ENCODE results near the gene DCTN1.
"Not testable (repeated sequence)": the region's sequence is repeated elsewhere in the genome, so short reads cannot be mapped to it uniquely, and the experiment has no call there.

Gene DCTN1

DNA sequence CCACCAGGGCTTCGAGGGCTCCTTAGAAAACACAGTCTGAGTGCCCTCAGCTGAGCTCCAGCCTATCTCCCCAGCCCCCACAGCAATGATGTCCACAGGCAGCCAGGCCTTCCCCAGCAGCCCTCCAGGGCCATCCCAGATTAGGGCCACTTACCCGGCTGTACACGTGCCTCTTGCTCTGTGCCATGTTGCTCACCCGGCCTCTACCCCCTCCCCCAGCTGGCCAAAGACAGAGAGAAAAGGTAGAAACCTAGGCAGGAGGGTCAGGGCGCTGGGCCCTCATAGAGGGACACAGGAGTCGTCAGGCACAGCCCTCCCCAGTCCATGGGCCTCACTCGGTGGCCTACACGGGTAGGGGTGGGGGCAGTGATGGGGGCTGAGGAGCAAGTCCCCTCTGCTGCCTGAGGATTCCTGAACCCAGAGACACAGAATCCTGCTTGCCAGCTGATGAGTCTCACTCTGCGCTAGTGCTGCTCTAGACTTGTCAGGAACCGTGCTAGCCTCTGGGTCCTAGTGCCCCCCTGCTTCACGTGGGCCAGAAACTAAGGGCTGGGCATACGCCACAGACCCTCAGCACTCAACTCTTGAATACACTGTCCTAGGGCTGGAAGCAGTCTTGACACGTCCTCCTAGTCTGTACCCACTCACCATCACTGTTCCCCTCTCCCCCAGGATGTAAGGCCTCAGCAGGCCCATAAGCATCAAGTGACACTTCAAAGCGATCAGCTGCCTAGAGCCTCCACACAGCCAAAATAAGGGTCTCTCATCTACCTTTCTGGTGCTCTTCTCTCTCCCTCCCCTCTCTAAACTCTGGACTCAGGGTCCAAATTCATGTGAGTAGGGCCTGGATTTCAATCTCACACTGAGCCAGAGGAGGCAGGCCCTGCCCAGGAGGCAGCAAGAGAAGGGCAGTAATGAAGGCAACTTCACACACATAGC, at the start of gene DCTN1:
Gene DCTN1 (minus strand): TSS at position 461 of the 939 bp plus-strand sequence. CDS start 274 bp downstream, at position 187.
- no peak for DNase-seq

DNA sequence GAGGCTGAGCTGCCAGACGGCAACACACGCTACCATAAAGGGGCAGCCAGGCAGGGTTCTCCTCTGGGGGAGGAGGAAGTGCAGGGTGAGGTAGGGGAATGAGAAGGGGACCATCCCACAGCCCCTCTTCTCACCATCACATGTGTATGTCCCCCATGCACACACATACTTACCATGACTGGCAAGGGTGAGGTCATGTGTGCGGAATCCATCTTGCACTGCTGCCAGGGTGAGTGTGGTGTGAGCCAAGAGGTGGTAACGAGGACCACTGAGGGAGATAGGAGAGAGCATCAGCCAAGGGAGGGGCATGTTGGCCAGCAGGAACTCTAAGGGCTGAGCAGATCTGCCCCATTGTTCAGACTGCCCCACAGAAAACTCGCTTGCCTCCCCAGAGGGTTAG, 48.6 kb upstream of the DCTN1 start:
- no peak for DNase-seq

DNA sequence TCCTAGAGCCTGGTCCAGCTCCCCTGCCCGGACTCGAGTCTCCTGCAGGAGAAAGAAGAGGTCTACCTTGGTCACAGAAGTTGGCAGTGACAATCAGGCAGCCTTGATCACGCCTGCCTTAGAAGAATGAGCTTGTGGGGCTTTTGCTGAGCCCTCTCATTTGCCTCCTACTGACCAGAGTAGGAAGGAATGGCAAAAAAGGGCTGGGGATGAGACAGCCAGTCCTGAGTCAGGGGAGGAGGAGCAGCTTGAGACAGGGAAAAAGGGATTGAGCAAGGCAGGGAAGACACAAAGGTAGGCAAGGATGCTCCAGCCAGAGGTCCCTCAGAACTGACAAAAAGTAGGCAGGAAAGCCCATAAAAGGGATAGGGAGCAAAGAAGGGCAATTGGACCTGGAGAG, 47.4 kb upstream of the DCTN1 start:
- no peak for DNase-seq

DNA sequence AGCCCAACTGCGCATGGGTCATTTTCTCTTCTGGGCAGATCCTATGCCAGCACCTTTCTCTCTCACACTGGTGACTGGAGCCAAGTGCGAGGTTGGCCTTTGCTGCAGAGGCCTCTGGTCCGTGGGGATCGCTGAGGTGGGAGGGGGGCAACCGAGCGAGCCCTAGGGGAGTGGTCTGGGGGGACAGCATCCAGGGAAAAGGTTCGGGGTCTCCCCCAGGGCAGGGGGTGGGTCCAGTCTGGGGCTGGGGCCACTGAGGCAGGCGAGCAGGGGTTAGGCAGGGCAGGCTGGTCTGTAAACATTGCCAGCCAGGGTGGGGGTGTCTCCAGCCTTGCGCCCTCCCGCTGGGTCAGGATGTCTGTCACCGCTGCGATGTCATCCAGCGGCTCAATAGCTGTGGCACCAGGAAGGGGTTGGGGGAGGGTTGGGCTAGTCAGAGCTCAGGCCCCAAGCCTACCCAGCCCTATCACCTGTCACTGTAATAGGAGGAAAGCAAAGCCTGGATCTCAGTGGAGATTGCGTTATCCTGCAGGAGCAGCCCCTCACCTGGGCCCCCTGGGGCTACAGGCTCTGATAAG, 46.2 kb upstream of the DCTN1 start:
- DNase-seq: no peak

DNA sequence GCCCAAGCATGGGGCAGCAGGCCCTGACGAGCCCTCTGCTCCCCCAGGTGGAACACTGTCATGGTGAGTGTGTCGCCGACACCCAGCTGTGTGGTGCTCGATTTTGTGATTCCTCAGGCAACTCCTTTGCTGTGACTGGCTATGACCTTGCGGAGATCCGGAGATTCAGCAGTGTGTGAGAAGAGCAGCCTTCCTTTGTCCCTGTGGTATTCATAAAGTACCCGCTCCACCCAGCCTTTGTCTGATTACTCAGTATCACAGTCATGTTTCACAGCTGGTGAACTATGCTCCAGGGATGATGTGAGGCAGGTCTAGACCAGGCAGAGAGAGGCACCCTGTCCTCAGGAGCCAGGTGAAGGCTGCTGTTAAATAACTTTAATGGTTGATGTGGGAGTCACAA, 45.4 kb upstream of the DCTN1 start:
- DNase-seq: no peak

DNA sequence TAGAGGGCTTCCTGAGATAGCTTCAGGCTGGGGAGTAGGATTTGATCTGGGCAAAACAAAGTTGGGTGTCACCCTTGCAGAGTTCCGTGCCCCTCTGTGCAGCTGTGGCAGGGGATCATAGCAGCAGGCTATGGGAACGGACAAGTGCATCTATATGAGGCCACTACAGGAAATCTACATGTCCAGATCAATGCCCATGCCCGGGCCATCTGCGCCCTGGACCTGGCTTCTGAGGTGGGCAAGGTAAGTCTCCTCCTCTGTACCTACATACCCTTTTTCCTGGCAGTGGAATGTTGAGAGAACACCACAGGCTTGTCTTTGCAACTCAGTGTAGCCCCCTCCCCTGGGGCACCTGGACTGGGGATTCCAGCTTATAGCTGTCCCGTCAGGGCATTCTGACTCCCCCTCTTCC, 44.9 kb upstream of the DCTN1 start:
- DNase-seq: no peak

DNA sequence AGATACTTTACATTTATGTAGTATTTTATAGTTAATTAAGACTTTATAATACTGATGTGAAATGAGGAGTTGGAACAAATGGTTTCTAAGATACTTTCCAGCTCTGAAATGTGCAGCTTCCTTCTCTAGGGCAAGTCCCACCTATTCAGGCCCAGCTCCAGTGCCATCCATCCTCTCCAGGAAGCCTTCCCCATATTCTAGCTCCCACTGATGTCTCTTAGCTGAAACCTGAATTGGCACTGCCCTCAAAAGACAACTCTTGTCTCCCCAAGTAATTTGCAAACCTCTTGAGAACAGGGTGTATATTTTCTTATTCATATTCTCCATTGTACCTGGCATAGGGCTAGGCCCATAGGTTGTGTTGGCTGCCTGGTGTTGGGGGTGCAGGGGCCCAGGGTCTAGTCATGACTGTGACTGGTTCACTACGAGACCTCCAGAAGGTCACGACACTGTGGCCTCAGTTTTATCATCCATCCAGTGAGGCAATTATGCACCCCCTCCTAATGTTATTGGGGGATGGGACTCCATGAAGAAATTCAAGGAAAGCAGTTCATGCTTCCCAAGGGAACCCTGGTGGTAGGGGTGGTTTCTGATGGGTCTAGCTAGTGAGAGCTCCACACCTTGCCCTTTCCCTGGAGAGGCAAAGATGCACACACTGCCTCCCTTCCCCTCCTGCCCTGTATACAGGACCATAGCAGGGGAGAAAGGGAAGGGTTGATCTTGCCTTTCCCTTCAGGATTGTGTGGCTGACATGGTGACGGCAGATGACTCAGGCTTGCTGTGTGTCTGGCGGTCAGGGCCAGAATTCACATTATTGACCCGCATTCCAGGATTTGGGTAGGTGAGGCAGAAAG, 44.3 kb upstream of the DCTN1 start:
- DNase-seq: no peak

DNA sequence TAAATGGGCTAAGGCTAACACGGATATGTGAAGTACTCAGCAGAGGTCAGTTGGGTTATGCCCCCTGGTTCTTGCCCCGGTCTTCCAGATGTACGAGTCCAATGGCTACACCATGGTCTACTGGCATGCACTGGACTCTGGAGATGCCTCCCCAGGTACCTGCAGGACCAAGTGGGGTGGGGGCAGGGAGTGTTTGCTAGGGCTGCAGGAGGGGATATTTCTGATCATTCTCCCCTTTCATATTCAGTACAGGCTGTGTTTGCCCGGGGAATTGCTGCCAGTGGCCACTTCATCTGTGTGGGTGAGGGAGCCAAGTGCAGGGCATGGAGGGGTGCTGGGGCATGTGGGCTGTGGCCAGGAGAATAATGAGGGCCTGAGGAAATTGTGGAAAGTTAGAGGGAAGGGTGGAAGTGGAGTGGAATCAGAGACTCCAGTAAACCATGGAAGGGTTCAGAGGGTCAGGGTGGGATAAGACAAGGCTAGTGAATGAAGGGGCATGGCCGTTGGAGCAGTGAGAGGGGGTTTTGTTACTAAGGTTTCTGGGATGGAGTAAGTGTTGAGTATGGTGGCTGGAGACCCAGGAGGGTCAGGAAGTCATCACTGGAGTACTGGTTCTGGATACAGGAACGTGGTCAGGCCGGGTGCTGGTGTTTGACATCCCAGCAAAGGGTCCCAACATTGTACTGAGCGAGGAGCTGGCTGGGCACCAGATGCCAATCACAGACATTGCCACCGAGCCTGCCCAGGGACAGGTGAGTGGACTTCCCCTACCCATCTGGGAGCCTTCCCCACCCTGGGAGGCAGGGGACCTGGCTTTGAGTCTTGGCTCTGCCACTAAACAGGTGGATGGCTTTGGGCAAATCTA, 43.4 kb upstream of the DCTN1 start:
- DNase-seq: no peak

DNA sequence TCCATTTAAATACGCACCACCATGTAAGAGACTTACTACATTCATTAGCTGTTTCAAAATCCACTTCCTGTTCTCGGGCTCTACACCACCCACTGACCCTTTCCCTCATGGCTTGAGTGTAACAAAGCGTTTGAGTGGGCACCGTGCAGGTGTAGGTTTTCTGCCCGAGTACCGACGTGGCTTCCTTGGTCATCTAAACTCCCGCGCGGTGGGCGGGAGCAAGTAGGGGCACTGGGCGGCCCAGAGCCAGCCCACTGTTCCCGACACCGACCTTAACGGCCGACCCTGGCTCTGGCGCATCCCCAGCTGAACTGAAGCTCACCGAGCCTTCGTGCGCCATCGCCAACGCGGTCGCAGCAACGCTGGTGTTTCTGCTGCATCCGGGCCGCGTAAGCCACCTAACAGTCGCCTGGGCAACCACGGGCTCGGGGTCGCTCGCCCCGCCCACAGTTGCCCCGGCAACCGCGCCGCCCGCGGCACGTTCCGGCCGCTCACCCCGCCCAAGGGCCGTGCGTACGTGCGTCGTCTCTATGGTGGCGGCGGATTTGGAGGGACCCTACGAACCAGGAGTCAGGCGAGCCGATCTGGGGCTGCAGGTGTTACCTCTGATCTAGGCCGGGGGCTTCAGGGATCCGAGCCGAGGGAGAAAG, 41.2 kb upstream of the DCTN1 start, which contains the start of the genes C2orf81 and WDR54:
Gene C2orf81 (minus strand): TSS at position 399 of the 650 bp plus-strand sequence. CDS start 59 bp downstream, at position 340.
Gene WDR54 (plus strand): TSS at position 510 of the 650 bp plus-strand sequence. CDS start 424 bp downstream, outside the sequence.
- peak; percentile 75 to 96 (median 86) for DNase-seq

DNA sequence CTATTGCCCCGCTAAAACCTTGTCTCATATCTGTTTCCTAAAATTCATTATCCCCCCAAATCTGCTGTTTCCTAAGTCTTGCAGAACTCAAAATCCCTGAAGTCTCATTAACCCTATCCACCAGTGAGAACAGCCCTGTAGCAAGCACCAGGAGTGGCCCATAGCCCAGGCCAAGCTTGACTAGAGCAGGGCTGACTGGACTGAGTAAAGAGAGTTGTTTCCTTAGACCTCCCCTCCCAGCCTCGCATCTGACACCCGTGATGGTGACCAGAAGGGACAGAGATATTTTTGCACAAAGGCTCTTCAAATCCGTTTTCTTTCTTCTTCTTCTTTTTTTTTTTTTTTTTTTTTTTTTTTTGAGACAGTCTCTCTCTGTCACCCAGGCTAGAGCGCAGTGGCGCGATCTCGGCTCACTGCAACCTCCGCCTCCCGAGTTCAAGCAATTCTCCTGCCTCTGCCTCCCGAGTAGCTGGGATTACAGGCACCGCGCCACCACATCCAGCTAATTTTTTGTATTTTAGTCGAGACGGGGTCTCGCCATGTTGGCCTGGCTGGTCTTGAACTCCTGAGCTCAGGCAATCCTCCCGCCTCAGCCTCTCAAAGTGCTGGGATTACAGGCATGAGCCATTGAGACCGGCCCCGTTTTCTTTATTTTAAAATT, 40.5 kb upstream of the DCTN1 start:
- DNase-seq: not testable (repeated sequence)

DNA sequence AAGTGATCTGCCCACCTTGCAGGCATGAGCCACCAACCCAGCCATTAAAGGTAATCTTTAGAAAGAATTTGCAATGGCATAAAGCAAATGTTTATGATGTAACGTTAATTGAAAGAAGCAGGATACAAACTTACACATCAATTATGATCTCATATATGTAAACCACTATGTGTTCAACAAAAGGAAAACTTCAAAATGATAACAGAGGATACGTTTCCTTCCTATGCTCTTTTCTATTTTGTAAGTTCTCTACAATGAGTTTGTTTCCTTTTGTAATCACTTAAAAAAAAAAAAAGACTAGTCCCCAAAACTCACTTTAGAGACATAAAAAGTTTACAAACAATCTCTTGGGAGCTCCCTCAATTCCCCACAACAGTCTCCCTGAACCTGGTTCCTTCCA, 39.9 kb upstream of the DCTN1 start:
- DNase-seq: no peak

DNA sequence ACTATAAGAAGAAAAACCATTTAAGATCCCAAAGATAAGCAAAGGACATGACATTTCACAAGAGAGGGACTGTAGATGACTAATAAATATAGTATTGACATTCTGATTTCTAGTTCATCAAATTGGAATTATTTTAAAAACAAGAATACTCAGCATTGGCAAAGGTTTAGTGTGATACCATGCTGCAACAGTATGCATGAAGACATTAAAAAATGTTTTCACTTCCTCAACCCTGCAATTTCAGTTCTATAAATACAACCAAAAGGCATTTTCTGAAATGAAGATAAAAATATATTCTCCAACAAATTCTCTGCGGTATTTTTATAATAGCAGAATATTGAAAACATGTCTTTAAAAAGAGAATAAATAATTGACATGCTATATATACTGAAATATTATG, 39.2 kb upstream of the DCTN1 start:
- no peak for DNase-seq

DNA sequence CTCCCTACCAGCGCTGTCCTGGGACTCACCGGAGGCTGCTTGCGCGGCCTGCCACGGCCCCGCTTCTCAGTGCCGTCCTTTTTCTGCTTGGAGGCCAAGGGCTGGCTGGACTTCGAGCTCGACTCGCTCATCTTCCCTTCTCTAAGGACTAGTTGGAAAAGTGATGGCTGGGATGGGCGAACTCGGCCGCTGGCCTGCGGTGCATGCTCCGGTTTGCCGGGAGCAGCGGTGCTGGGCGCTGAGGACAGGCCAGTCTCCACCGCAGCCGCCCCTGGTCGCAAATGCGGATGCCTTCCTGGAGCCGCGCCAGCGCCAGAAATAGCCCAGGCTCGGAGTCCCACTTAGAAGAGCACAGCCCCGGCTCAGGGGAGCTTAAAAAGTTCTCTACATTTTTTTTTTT, 38.2 kb upstream of the DCTN1 start:
- no peak for DNase-seq

DNA sequence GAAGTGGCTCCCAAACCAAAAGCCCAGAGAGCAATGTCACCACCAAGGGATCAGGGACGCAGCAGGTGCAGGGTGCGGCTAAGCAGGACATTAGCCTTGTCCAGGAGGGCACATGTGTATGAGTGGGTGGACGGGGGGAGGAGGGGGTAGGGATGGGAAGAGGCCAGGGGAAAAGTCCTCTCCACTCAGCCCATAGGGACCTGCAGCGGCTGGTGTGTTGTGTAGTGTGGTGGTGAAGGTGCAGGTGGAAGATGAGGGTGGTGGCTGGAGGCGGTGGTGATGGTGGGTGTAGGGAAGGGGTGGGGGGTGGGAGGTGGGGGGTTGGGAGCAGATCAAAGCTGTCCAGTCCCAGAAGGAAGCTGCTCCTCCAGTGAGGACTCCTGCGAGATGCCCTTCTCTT, 37.7 kb upstream of the DCTN1 start:
- no peak for DNase-seq

DNA sequence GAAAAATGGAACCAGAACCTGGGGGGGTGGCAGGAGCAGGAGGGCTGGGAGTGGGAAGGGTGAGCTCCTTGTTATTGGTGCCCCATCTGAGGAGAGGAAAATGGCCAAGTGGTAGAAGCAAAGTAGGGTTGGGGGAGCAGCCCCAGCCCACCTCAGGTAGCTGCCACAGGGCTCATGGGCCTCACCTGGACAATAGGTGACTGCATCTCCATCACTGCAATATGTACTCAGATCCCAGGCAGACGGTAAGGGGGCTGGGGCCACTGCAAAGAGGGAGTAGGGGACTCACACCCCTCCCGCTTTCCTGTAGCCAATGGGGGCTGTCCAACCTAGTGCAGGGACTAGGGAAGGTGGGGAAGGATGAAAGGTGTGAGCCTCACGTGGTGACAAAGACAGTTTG, 37.1 kb upstream of the DCTN1 start:
- no peak for DNase-seq

DNA sequence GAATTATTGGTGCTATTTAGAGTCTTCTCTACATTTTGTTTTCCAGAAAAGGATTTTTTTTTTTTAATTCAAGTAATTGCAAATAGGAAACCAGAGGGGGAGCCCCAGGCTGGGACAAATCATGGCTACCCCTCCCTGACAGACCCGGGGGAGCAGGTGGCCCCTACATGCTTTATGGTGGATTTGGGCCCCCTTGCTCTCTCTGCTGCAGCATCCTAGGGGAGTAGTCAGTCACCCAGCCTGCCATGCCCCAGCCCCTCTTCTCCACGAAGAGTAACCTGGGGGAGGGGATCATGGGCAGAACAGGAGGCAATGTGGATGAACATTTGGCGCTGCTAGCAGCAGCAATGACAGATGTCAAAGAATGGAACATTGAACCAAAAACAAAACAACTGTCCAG, 36.7 kb upstream of the DCTN1 start:
- no peak for DNase-seq

DNA sequence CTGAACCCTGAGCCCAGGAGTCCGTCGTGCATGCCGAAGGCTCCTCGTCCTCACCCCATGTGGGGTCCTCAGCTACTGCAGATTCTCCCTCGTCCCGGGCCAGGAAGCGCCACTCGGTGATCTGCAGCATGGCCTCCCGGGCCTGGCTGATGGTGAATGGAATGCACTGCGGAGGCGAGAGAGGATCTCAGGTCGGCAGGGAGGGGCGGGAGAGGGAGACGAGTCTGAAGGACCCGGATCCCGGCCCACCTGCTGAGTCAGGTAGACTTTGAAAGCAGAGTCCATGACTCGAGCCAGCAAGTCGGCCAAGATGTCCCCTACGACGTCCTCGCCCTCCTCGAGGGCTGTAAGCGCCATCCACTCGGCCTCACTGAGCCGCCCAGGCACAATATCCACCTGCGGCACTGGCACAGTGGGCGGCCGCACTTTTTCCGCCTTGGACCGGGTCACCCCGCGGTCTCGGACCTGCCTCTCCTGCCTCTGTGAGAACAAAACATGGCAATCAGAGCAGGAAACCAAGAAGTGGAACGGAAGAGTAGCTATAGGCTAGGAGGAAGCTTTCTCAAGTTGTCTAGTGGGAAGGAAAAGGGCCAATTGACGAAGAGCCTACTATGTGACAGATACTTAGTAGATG, 35.8 kb upstream of the DCTN1 start:
- DNase-seq: no peak

DNA sequence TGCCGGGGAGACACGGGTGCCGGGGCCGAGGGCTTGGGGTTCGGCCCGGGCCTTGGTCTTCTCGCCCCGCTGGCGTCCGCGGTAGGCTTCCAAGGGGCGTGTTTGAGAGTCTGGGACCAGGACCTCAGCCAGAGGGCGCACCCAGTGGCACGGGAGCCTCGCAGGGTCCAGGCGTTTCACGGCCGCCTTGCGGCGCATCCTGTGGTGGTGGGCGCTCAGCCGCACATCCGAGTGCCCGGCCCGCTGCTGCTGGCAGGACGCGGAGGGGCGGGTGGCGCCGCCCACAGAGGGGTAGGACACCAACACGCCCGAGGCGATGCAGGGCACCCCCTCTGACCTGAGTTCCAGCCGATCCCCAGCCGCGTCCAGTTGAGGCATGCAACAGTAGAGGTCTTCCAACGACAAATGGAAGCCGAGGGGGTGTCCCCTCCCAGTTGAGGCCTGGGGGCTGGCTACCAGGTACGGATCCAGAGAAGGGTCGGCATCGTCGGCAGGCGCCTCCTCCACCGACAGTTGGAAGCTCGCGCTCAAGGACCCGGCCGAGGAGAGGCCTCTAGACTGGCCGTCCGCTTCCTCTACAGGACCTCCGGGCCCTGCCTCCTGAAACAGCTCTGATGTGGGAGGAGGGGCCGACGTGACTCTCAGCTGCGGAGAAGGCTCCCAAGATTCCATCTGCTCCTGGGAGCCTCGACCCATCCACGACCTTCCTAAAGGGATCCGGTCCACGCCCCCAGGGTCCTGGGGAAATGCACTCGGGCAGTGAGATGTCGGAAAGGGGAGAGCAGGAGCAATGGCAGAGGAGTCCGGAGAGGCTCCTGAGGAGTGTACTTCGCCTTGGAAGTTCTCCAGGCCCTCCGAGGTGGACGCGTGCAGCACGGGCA, 35.0 kb upstream of the DCTN1 start:
- peak in 1 of 4 experiments; percentile 31 for DNase-seq

DNA sequence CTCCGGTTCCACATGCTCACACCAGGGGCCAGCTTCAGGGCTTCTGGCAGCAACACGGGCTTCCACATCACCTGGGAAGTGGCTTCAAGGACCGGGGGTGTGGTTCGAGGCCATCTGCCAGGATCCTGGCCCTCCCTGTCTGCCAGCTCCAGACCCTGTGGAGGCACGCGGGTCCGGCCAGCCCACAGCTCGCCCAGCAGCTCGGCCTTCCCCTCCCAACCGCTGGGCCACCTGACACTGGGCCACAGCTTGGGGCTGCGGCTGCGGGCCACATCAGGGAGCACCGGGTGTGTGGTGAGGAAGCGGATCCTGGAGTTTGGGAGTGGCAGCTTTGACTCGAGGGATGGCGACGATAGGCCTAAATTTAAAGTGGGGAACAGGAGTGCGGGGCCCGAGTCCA, 34.3 kb upstream of the DCTN1 start:
- DNase-seq: no peak

Data from activated naive CD4-positive, alpha-beta T cell (primary cell).